Stimulated activated CD4-positive, alpha-beta T cell treated with anti-CD3 and anti-CD28 coated beads, Interleukin-4, amount 100 ng/mL, for 48 hours (primary cell): ENCODE data around the gene RHOD.

ENCODE experiments used
- DNase-seq, 2 donors: peaks; one replicate each; pipeline ENCODE4 v3.0.0-alpha.2; 2020; ENCODE audit warnings: low read depth in 2 of 2

The RHOD gene

GRCh38 chr11:67056267-67057204, at the start of gene RHOD:
RHOD (plus strand) TSS chr11:67056847; CDS start chr11:67056903, 56 bp downstream.
- DNase-seq = no peak

- DNase-seq = no peak
These were observed 49.5 kb upstream of the RHOD start for GRCh38 chr11:67007126-67007525.

GRCh38 chr11:67010296-67010905, 46.2 kb upstream of the RHOD start:
- DNase-seq = no peak

GRCh38 chr11:67013511-67014045, 43.1 kb upstream of the RHOD start:
- DNase-seq = no peak

GRCh38 chr11:67014343-67014742, 42.3 kb upstream of the RHOD start:
- no peak for DNase-seq

- DNase-seq = no peak
These were observed 41.6 kb upstream of the RHOD start for GRCh38 chr11:67015048-67015447.

GRCh38 chr11:67016550-67016949, 40.1 kb upstream of the RHOD start:
- DNase-seq = no peak

DNA sequence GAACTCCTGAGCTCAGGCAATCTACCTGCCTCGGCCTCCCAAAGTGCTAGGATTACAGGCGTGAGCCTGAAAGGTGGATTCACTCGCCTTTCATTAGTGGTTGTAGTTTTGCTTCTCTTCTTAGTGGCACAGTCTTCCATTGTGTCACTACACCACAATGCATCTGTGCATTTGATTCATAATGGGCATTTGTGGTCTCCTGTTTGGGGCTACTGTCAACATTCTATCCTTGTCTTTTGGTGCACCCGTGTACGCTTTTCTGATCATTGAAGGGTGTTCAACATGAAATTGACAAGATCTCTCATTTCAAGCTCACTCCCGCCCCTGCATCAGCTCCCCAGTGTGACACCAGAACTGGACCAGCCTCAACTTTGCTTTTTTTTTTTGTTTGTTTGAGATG, 35.7 kb upstream of the RHOD start:
- DNase-seq = no peak

GRCh38 chr11:67022341-67022933, 34.2 kb upstream of the RHOD start:
- DNase-seq = no peak

GRCh38 chr11:67022961-67023956, 33.4 kb upstream of the RHOD start, which contains the start of gene SYT12:
SYT12 (plus strand) TSS chr11:67023134; CDS start chr11:67030145, 7,011 bp downstream.
- DNase-seq = peak in 1 of 2 donors; percentile 13

DNA sequence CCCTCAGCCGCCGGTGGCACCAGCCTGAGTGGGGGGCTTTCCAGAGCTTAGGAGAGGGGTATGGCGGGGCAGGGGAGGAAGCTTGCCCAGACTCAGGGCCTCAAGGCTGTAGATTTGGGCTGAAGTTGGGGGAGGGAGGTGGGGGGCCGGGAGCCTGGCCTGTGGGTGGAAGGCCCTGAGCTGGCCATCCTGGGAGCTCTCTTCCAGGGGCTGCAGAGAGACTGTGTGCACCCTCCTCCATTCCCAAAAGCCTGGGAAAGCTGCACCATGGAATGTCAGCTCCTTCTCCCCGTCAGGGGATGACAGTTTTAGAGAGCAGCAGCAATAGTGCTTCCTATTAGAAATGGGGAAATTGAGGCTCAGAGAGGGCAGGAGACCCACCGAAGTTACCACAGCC, 32.7 kb upstream of the RHOD start:
- no peak for DNase-seq

DNA sequence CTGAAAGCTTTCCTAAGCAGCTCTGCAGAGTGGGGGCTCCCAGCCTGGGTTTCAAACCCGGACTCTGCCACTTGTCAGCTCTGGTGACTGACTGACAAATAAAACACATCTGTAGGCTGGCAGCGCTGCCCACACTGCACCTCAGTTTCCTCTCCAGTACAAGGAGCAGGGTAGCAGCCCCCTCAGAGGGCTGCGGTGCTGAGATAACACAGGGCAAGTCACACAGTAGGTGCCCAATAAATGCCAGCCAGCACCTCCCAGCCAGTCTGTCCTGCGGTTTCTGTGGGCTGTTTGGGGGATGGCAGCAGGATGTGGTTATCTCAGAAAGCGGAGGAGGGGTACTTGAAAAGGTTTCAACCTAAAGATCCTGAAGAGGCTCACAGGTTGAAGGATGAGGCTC, 32.2 kb upstream of the RHOD start:
- DNase-seq = peak in 1 of 2 donors; percentile 17

DNA sequence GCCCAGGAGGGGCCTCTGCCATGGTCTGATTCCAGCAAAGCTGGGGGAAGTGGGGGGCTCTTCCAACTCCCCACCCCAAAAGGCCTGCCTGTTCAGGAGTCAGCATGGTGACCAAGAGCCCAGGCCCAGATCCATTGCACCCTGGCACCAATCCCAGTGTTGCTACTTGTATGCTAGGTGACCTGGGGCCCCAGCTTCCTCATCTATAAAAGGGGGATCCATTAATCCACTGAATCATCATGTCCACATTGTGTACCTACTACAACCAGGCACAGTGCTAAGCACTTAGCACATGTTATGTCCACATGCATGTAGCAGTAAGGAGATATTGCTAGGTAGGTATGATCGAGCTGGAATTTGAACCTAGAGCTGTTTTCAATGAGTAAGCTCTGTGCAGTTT, 31.7 kb upstream of the RHOD start:
- DNase-seq = no peak

- no peak for DNase-seq
These were observed 30.9 kb upstream of the RHOD start for GRCh38 chr11:67025750-67026149.

GRCh38 chr11:67026941-67027340, 29.7 kb upstream of the RHOD start:
- no peak for DNase-seq

GRCh38 chr11:67027483-67027930, 29.1 kb upstream of the RHOD start:
- DNase-seq = no peak

DNA sequence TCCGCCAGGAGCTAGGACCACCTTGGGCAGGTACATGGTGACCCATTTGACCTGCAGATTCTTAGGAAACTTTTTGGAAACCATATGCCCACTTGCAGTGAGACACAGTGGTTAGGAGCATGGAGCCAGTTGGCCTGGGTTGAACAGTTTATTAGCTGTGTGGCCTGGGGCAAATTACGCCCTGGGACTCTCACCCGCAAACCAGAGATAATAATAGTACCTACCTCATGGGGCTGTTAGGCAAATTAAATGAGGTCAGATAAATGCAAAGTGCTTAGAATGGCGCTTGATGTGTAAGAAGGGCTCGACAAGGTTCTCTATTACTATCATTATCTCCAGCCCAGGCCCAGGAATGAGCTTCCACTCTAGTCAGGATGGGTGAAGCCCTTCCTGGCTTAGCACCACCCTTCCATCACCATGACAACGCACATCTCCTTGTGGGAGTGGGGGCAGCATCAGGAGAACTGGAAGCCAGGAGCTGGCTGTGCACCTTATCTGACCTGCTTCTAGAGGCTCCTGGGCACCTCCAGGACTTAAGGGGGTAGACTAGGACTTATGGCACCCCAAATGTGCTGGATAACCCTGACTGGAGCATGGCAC, 28.6 kb upstream of the RHOD start:
- no peak for DNase-seq

DNA sequence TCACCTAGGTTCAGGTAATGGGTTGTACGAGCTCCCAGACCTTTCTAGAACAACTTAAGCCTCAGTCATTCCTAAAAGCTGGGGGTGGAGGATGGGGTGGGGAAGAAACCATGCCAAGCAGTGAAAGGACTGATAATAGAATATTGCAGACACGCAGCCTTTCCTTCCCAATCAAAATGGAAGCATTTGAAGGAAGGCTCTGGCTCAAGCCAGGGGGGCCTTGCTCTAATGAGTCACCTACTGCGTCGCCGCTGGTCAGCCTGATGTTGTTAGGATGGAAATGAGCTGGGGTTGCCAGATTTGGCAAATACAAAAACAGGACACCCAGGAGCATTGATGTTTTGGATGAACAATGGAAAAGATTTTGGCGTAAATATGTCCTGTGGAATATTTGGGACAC, 27.5 kb upstream of the RHOD start:
- no peak for DNase-seq

DNA sequence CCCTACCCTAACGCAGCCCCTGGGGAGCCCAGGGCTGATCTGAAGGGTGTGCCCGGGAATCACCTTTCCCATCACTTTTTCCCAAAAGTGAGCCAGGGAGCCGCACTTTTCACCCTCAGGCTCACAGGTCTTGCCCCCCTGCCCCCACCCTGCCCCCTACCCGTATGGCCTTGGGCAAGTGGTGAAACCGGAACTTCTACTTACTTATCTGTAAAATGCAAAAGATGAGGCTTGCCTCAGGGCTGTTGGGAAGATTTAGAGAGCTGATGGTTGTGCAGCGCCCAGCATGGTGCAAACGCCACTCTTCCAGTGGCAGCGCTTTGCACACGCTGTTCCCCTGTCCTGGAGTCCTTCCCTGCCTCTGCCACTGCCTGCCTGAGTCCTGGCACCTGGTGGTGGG, 25.7 kb upstream of the RHOD start:
- DNase-seq = no peak

GRCh38 chr11:67031791-67032561, 24.7 kb upstream of the RHOD start:
- DNase-seq = no peak
